Left ventricle myocardium superior (tissue), 1 donor: Measurements from ENCODE around the gene GNG12. TPM values are rescaled to one million over a fixed set of nuclear protein-coding genes. Genes with fewer than 3 reads are reported as not detected.
"Not testable (repeated sequence)": the region's sequence is repeated elsewhere in the genome, so short reads cannot be mapped to it uniquely, and the experiment has no call there.

Experiments used
- ATAC-seq: fragments of 200-7000 bp; cut with Tn5 transposase; one replicate; pipeline ENCODE4 v1.9.1; 2020; ENCODE audit warnings: mild to moderate bottlenecking, moderate library complexity
- DNase-seq: peaks from one replicate; pipeline ENCODE4 v3.0.0-alpha.2; 2020
- intact Hi-C: fragments of 100-400 bp; cut with micrococcal nuclease; formaldehyde crosslinking; loops from one replicate; pipeline ENCODE4 v1.11.0; 2022
- total RNA-seq: library from RNA; stranded (reverse); fragmentation: NEBNext Ultra II Directional; extraction: Animal tissue kit (Norgen Biotek cat#: 25700); gene quantifications from one replicate; pipeline ENCODE4 v1.2.1, GENCODE V29; 2021
- donor health status: DM: no; HTN: yes; CAD: no; lungs with severe emphysema.

GNG12 gene
- total RNA-seq, 1 donor from 2014 or later = 34.1 TPM

DNA sequence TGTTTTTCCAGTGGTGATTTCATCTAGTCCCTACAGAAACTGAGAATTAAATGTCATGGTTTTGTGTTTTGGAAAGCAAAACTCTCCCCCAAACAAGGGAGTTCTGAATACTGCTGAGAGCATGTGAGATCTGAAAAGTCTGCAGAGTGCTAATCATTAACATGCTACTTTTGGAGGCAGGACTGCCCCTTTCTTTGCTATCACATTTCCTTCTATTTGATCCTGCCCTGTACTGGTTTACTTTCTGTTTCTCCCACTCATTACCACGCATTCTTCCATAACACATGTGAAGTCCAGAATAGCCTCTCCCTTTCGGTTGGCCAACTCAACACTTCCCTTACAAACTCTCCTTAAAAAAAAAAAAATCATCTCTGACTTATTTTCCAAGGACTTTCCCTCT is 84.6 kb downstream of the GNG12 start:
- intact Hi-C loops = no loop called here
- peak; percentile 77 for ATAC-seq
- no peak for DNase-seq

DNA sequence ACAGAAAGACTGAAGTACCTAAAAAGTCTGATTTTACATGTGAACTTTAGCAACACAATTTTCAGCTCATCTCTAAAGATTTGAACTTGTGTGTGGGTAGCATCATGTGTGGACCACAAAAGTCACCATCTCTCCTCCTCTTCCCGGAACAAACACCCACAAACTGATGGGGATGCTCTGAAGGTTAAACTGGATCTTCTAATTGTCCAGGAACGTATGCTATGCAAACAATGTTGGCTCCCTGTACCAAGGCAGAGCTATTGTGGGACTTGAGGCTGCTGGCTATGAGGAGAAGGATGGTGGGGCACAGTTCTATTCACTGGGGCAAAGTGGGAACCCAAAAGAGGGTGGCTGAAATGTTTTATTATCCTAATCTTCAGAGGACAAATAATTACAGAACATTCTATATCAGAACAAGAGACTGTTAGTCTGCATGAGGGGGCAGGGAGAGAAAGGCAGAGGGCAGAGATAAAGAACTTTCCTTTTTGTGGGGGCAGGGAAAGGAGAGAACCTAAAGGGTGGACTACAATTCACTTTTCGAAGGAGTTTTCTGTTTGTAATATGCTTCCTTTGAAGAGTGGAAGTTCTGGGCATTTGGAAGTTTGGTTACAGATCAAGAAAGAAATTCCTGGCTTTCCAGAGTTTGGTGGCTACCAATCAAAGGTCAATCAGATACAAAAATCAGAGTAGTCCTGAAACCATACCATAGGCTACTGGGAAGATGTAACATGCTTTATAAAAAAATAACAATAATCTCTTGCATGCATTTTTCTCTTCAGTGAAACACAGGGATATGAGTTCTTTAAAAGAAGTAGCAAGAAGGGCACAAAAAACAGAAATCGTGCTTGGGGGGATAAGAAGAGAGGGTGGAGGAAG is 85.4 kb downstream of the GNG12 start:
- intact Hi-C loops = no loop called here
- ATAC-seq (peak; percentile 58), DNase-seq (no peak)

- DNase-seq = no peak
- intact Hi-C loops = no loop called here
- no peak for ATAC-seq
These were observed 87.2 kb downstream of the GNG12 start for GRCh38 chr1:67745875-67746698.

- no peak for ATAC-seq
- DNase-seq = no peak
- intact Hi-C loops = no loop called here
These were observed 90.1 kb downstream of the GNG12 start for GRCh38 chr1:67743072-67743725.

DNA sequence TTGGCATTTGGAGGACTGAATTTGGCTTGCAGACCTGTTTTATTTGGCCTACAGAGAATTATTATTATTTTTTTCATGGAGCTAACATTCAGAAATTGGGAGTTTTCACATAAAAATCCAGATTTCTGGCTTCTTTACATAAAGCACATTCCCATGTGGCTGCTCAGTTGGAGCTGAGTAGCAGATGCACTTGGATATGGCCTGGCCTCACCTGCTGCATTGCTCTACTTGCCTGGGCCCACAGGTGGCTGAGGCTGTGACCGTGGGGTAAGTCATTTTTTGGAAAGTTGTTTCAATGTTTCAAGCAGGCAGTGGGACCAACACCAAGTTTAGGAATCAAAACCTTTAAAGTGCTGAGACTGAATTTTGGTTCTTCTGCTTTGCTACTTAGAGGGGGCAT is 91.5 kb downstream of the GNG12 start:
- ATAC-seq (no peak), DNase-seq (no peak)
- intact Hi-C loops = no loop called here

DNA sequence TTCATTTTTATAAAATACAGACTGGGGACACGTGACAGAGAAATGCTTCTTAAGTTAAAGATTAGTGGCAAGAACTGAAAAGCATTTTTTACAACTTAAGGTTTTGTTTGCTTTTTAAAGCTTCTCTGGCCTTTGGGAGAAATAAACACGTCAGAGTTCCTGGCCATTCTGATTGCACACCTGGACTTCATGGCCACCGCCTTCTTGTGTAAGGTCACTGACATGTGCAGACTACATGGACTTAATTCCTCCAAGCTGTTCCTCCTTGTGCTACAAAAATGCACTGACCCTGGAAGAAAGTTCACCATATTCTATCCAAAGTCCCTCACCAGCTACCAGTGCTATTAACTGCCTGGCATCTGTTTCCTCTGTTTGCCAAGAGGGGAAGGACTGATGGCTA is 92.1 kb downstream of the GNG12 start:
- ATAC-seq = no peak
- intact Hi-C loops = no loop called here
- DNase-seq = no peak

- DNase-seq (no peak), ATAC-seq (no peak)
- intact Hi-C loops = no loop called here
These were observed 92.7 kb downstream of the GNG12 start for GRCh38 chr1:67740543-67740942.

DNA sequence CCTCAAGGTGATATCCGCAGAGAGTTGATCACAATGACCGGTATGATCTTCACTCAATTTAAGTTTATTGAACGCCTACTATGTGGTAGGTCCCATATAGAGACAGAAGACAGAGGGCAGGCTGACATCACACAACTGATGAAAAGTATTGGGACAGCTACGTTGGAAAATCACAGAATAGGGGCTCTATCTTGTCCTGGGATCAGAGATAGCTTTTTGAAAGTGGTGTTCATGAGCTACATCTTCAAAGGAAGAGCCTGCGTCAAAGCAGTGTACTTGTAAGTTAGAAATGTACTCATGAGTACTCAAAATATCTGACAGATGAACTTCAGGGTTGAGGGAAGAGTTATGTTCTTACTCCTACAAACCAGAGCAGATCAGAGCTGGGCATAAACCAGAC is 93.9 kb downstream of the GNG12 start:
- intact Hi-C loops = no loop called here

GRCh38 chr1:67738401-67738800 is 94.9 kb downstream of the GNG12 start:
- DNase-seq (no peak), ATAC-seq (no peak)
- intact Hi-C loops = no loop called here

More for the DNA sequence above, 93.9 kb downstream of the GNG12 start:
- no peak for ATAC-seq
- no peak for DNase-seq

- intact Hi-C loops = no loop called here
- no peak for ATAC-seq
- DNase-seq = no peak
These were observed 95.4 kb downstream of the GNG12 start for GRCh38 chr1:67737875-67738274.

- intact Hi-C loops = no loop called here
- DNase-seq (no peak), ATAC-seq (no peak)
These were observed 96.5 kb downstream of the GNG12 start for GRCh38 chr1:67736750-67737149.

GRCh38 chr1:67735806-67736627 is 97.2 kb downstream of the GNG12 start:
- DNase-seq (peak; percentile 77), ATAC-seq (peak; percentile 86)
- intact Hi-C loops = no loop called here

DNA sequence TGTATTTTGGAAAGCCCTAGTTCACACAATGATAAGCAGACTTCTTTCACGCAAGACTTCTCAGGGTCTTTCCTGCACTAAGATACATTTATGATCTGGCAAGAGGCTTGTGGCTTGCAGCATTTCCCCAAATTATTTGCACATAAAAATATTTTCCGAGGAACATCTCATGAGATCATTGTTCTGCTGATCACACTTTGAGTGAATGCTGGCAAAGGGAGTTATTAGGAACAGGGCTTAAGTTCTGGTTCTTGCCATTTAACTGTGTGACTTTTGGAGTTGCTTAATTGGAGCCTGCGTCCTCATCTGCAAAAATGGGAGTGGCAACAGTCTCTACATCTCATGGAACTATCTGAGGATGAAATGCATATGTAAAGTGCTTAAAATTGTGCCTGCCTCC is 98.1 kb downstream of the GNG12 start:
- ATAC-seq (no peak), DNase-seq (no peak)
- intact Hi-C loops = no loop called here

DNA sequence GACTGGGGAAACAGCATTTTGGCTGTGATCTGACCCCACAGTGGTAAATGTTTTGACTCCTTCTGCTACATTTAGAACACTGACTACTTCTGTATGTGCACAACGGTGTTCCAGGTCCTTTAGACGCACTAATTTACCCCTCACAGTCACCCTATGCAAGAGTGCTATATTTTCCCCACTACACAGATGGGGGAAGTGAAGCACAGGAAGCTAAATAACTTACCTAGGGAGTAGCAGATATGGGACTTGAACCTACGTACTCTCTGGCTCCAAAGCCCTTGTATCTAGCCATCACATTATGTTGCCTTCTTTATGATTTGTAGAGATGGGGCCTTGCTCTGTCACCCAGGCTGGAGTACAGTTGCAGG is 99.0 kb downstream of the GNG12 start:
- ATAC-seq = no peak
- DNase-seq = no peak
- intact Hi-C loops = no loop called here

DNA sequence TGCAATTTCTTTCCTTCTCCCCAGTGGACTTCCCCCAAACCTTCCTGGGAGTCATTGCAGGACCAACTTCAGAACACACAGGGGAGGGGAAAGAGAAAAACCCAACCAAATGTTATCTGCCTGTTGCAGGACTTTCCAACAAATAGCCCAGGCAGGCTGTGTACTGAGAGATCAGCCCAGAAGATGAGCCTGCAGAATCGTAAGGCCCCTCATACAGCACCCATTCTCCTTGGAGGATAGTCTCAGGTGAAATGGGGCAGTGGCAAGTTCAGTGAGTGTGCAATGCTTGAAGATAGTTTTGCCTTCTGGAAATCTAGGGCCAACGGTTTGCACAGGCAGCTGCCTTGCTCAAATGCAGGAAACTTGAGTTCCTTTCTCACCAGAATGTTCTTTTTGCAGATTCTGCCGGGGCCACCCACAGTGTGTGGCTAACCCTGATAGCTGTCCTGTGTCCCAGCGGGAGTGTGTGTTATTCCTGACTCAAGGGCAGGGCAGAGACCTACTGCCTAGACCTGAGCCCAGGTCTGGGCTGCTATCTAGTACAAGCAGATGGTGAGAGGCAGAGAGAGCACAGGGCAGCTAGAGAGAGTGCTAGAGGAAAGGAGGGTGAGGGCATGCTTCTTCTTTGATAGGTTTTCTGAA is 99.5 kb downstream of the GNG12 start:
- no peak for DNase-seq
- ATAC-seq = peak; percentile 15
- intact Hi-C loops = no loop called here

GRCh38 chr1:67732750-67733151 is 100.5 kb downstream of the GNG12 start:
- peak; percentile 48 for DNase-seq
- intact Hi-C loops = no loop called here
- peak; percentile 82 for ATAC-seq

GRCh38 chr1:67731322-67731721 is 101.9 kb downstream of the GNG12 start:
- intact Hi-C loops = no loop called here
- ATAC-seq = no peak
- no peak for DNase-seq

DNA sequence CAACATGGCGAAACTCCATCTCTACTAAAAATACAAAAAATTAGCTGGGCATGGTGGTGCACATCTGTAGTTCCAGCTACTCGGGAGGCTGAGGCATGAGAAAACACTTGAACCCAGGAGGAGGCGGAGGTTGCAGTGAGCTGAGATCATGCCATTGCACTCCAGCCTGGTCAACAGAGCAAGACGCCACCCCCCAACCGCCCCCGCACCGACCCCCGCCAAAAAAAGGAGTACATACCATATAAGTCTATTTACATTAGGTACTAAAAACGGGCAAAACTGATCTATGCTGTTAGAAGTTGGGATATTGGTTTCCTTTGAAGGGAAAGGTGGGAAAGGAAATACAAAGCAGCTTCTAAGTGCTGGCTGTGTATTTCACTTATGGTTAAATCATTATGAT is 103.0 kb downstream of the GNG12 start:
- intact Hi-C loops, DNase-seq, ATAC-seq: not testable (repeated sequence)

DNA sequence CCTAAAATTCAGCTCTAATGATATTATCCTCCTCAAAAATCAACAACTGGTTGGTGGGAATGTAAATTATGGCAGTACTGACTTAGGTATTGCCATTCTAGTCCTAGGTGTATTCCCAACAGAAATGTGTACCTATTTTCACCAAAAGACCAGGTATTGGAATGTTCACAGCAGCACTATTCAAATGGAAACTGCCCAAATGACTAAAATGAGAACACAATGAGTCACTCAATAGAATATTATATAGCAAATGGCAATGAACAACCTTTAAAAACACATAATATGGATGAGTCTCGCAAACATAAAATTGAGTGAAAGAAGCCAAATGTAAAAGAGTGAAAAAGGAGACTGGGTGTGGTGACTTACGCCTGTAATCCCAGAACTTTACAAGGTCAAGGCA is 103.4 kb downstream of the GNG12 start:
- DNase-seq (no peak), ATAC-seq (no peak)
- intact Hi-C loops = no loop called here
